ENCODE results near the gene RBM4.
A peak's percentile ranks its signal among the peaks of the same experiment; 100 is the strongest.

Gene RBM4

GRCh38 chr11:66659763-66660162 is 21.3 kb downstream of the RBM4 start:
- no peak for TF ChIP-seq CTCF (IDR thresholded peaks at IDR 0.05; ENCODE audit: low read depth, low read length)
- no peak overlapping the region for H3K4me3 ChIP-seq (ENCODE audit: low read depth, low read length)

GRCh38 chr11:66663741-66664296 is 25.3 kb downstream of the RBM4 start:
- H3K4me3 ChIP-seq (ENCODE audit: low read depth, low read length): no peak overlapping the region

GRCh38 chr11:66665369-66665768 is 26.9 kb downstream of the RBM4 start:
- no peak for TF ChIP-seq CTCF (IDR thresholded peaks at IDR 0.05; ENCODE audit: low read depth, low read length)
- no peak overlapping the region for H3K4me3 ChIP-seq (ENCODE audit: low read depth, low read length)

More at GRCh38 chr11:66663741-66664296, 25.3 kb downstream of the RBM4 start:
- no peak for TF ChIP-seq CTCF (IDR thresholded peaks at IDR 0.05; ENCODE audit: low read depth, low read length)

- no peak for TF ChIP-seq CTCF (IDR thresholded peaks at IDR 0.05; ENCODE audit: low read depth, low read length)
- no peak overlapping the region for H3K4me3 ChIP-seq (ENCODE audit: low read depth, low read length)
These were observed 32.3 kb downstream of the RBM4 start for GRCh38 chr11:66670816-66671215.

- no peak overlapping the region for H3K4me3 ChIP-seq (ENCODE audit: low read depth, low read length)
- no peak for TF ChIP-seq CTCF (IDR thresholded peaks at IDR 0.05; ENCODE audit: low read depth, low read length)
These were observed 36.6 kb downstream of the RBM4 start for GRCh38 chr11:66674964-66675602.

GRCh38 chr11:66676282-66676919 is 37.9 kb downstream of the RBM4 start:
- TF ChIP-seq CTCF (IDR thresholded peaks at IDR 0.05; ENCODE audit: low read depth, low read length): no peak
- peak overlapping the region; percentile 77 for H3K4me3 ChIP-seq (ENCODE audit: low read depth, low read length)

GRCh38 chr11:66676931-66677598 is 38.6 kb downstream of the RBM4 start:
- no peak for TF ChIP-seq CTCF (IDR thresholded peaks at IDR 0.05; ENCODE audit: low read depth, low read length)
- H3K4me3 ChIP-seq (ENCODE audit: low read depth, low read length): peak overlapping the region; percentile 77

Measured in WI38 (cell line).